ENCODE measurements around the gene PKHD1. TPM values are rescaled to one million over a fixed set of nuclear protein-coding genes. Genes with fewer than 3 reads are reported as not detected.

Gene PKHD1
- total and polyA plus RNA-seq, 2 of the 8 experiments (the other 6 are each of a cell fraction or from before 2014, with no cell fraction given), result 0.06 to 0.09 TPM

- H4K8ac ChIP-seq (ENCODE audit: extremely low read depth, insufficient read depth, low read length), result no peak overlapping the region
- CTCF ChIA-PET (ENCODE audit: partially characterized antibody), result interaction anchor here (0.6 to 2.0 kb wide), 2 partner anchors 25 to 36 kb away, joined by 3 to 6 read pairs; no protein-coding TSS in a partner anchor
- H3K4me2 ChIP-seq (ENCODE audit: insufficient read depth in 1 of 2, low read depth in 2 of 2, low read length in 2 of 2), result no peak overlapping the region
- H3K27ac ChIP-seq (ENCODE audit: low read depth, low read length), result no peak overlapping the region
- H3K36me3 ChIP-seq (ENCODE audit: control insufficient read depth in 2 of 4, insufficient read depth in 4 of 4, low read length in 3 of 4), result no peaks in the 10 kb centered on the region
- no peaks in the 10 kb centered on the region for H3K79me2 ChIP-seq (ENCODE audit: control insufficient read depth in 1 of 2, insufficient read depth in 2 of 2, low read length in 2 of 2)
- H2BK15ac ChIP-seq (ENCODE audit: low read length), result no peak overlapping the region
- no peaks in the 10 kb centered on the region for H3K23me2 ChIP-seq (ENCODE audit: low read depth, low read length)
- H3K27me3 ChIP-seq (replicated peaks in 1 of 4; ENCODE audit: control insufficient read depth in 3 of 4, extremely low read depth in 1 of 4, insufficient read depth in 3 of 4, low read length in 3 of 4), result no peaks in the 10 kb centered on the region
- H3K18ac ChIP-seq (ENCODE audit: extremely low read depth, low read length), result no peak overlapping the region
- no peak overlapping the region for H2AFZ ChIP-seq (ENCODE audit: low read length)
- no peak overlapping the region for H2BK20ac ChIP-seq (ENCODE audit: low read length)
- H4K5ac ChIP-seq (ENCODE audit: insufficient read length, low read depth, low read length), result no peak overlapping the region
- peaks cover 2 to 8% (median 6%) of the 10 kb centered on the region in 4 experiments; a peak in 6 of 7 replicates for H3K4me1 ChIP-seq (replicated peaks in 1 of 4; ENCODE audit: control insufficient read depth in 3 of 4, insufficient read depth in 4 of 4, low read length in 3 of 4)
- H2BK120ac ChIP-seq (replicated peaks; ENCODE audit: low read depth, low read length), result no peak overlapping the region
- no peak overlapping the region for H3K9ac ChIP-seq (replicated peaks in 1 of 4; ENCODE audit: extremely low read depth in 1 of 4, low read depth in 3 of 4, low read length in 3 of 4)
- H3K14ac ChIP-seq (ENCODE audit: insufficient read length), result no peak overlapping the region
- H3K4me3 ChIP-seq (ENCODE audit: extremely low read depth in 1 of 4, insufficient read depth in 2 of 4, low read depth in 3 of 4, low read length in 4 of 4), result no peak overlapping the region
- no peak overlapping the region for H2BK5ac ChIP-seq (ENCODE audit: low read depth, low read length)
- no peaks in the 10 kb centered on the region for H3K79me1 ChIP-seq (ENCODE audit: low read depth, low read length)
- H4K91ac ChIP-seq (replicated peaks; ENCODE audit: insufficient read length, low read length), result no peak overlapping the region
- no peak overlapping the region for H3K23ac ChIP-seq (ENCODE audit: insufficient read length)
- DNase-seq (ENCODE audit: low read depth in 1 of 2, low spot score in 2 of 2), result no peak
- no peak overlapping the region for H3K4ac ChIP-seq (replicated peaks; ENCODE audit: insufficient read length, low read depth, low read length)
- H3K56ac ChIP-seq (replicated peaks; ENCODE audit: insufficient read length, low read depth, low read length), result no peak overlapping the region
- no peak overlapping the region for H2AK5ac ChIP-seq (ENCODE audit: low read depth, low read length)
- no peak overlapping the region for H2BK12ac ChIP-seq (ENCODE audit: low read depth, low read length)
- 67% methylated on average over 6 of the region's 6 CpGs; no CpG with 5 or more reads in 1 of the 2 experiments for WGBS, 2 experiments (ENCODE audit: extremely low coverage in 1 of 2, insufficient coverage in 1 of 2, insufficient read length in 1 of 2, insufficient replicate concordance in 2 of 2, low coverage in 1 of 2, low lambda C conversion rate in 2 of 2, missing lambda C conversion rate in 1 of 2)
- POLR2A ChIA-PET (ENCODE audit: partially characterized antibody), result interaction anchor here (0.9 kb wide), 1 partner anchor 14 kb away, joined by 3 read pairs; no protein-coding TSS in a partner anchor
- FAIRE-seq, result no peak
- H3K9me3 ChIP-seq (ENCODE audit: insufficient read depth in 2 of 2, low read depth in 1 of 2, low read length in 1 of 2), result no peaks in the 10 kb centered on the region
- H4K20me1 ChIP-seq (replicated peaks in 1 of 2; ENCODE audit: control insufficient read depth in 1 of 2, insufficient read depth in 2 of 2, low read length in 2 of 2), result no peaks in the 10 kb centered on the region
- TF ChIP-seq CHD2 (IDR thresholded peaks at IDR 0.05; ENCODE audit: low read length) (no peak), FOSL1 (IDR thresholded peaks at IDR 0.05; ENCODE audit: insufficient read depth, low read depth, low read length) (no peak), SP1 (IDR thresholded peaks at IDR 0.05; ENCODE audit: low read depth, low read length) (no peak), KDM1A (IDR thresholded peaks at IDR 0.05; ENCODE audit: borderline replicate concordance, low read length) (peak; percentile 57), SAP30 (IDR thresholded peaks at IDR 0.05; ENCODE audit: insufficient read depth, insufficient replicate concordance, low read length) (no peak), HDAC2 (IDR thresholded peaks at IDR 0.05; ENCODE audit: borderline replicate concordance in 1 of 2, low read depth in 2 of 2, low read length in 2 of 2) (peak in 1 of 2 experiments; percentile 80; a peak in 1 of 4 replicates), RAD21 (IDR thresholded peaks at IDR 0.05 in 1 of 2, conservative IDR thresholded peaks at IDR 0.05 in 1 of 2; ENCODE audit: low read depth in 2 of 2, low read length in 2 of 2) (no peak), CBX8 (IDR thresholded peaks at IDR 0.05; ENCODE audit: borderline replicate concordance, low read depth, low read length) (no peak), SIN3A (conservative IDR thresholded peaks at IDR 0.05 in 1 of 2, IDR thresholded peaks at IDR 0.05 in 1 of 2; ENCODE audit: low read depth in 1 of 2, low read length in 2 of 2) (no peak), TEAD4 (IDR thresholded peaks at IDR 0.05; ENCODE audit: low read depth, low read length) (peak; percentile 80), EZH2 (IDR thresholded peaks at IDR 0.05; ENCODE audit: low read depth, low read length, severe bottlenecking) (no peak)
- TF ChIP-seq, protein P1, sequence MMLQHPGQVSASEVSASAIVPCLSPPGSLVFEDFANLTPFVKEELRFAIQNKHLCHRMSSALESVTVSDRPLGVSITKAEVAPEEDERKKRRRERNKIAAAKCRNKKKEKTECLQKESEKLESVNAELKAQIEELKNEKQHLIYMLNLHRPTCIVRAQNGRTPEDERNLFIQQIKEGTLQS (IDR thresholded peaks at IDR 0.05; ENCODE audit: insufficient read depth, low read depth, low read length), result no peak
Measured at GRCh38 chr6:51818520-51819022, 268.8 kb downstream of the PKHD1 start.

All from H1 (cell line).